GM10266 (cell line): Measurements from ENCODE around the gene ATXN7L1.
"Not testable (repeated sequence)": the region's sequence is repeated elsewhere in the genome, so short reads cannot be mapped to it uniquely, and the experiment has no call there.

ENCODE experiments used
- DNase-seq: peaks from one replicate; pipeline ENCODE4 v3.0.0; 2012; ENCODE audit errors: extremely low spot score
- TF ChIP-seq, protein P1 (sequence below): IDR thresholded peaks from 2 replicates; pipeline ENCODE4 v1.5.1; 2012; ENCODE audit warnings: mild to moderate bottlenecking, low read depth; ENCODE audit not compliant: control insufficient read depth, insufficient read depth; ENCODE audit errors: missing control alignments

ATXN7L1 gene

DNA sequence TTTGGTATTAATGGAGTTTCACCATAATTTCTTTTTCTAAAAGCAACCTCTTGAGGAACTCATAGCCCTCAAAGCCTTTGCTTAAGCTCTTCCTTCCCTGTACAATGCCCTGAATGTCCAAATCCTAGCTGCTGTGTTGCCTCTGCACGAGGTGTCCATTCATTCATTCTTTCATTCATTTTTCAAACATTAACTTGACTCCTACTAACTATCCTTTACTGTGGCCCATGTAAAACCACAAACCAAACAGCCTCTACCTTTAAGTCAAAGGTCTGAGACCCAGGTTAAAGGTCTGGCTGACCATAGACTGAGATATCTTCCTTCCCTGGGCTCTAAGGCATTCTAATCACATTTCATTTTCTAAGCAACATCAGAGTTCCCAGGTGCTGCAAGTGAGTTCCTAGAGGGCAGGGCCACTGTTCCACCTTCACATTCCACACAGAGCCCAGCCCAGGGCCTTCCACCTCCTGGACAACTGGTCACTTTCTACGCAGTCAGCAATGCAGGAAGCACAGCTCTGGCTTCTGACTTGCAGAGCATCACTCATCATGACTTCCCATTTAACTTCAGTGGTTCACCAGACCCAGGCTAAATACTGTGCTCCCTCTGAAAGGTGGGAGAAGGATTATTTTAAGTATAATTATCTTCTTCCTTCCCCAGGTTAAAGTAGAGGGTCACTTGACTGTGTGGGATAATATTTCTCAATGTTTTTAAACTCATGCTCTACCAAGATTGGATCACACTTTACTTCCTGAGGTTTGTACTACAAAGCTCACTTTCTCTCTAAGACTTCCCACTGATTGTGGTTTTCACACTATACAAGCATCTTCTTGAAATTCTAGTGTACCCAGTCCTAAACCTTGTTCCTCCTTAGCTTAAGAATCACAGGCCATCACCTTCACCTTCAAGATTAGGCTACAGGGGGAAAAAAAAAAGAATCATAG, 19.1 kb downstream of the ATXN7L1 start:
- TF ChIP-seq, protein P1, sequence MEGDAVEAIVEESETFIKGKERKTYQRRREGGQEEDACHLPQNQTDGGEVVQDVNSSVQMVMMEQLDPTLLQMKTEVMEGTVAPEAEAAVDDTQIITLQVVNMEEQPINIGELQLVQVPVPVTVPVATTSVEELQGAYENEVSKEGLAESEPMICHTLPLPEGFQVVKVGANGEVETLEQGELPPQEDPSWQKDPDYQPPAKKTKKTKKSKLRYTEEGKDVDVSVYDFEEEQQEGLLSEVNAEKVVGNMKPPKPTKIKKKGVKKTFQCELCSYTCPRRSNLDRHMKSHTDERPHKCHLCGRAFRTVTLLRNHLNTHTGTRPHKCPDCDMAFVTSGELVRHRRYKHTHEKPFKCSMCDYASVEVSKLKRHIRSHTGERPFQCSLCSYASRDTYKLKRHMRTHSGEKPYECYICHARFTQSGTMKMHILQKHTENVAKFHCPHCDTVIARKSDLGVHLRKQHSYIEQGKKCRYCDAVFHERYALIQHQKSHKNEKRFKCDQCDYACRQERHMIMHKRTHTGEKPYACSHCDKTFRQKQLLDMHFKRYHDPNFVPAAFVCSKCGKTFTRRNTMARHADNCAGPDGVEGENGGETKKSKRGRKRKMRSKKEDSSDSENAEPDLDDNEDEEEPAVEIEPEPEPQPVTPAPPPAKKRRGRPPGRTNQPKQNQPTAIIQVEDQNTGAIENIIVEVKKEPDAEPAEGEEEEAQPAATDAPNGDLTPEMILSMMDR, result no peak
- no peak for DNase-seq

DNA sequence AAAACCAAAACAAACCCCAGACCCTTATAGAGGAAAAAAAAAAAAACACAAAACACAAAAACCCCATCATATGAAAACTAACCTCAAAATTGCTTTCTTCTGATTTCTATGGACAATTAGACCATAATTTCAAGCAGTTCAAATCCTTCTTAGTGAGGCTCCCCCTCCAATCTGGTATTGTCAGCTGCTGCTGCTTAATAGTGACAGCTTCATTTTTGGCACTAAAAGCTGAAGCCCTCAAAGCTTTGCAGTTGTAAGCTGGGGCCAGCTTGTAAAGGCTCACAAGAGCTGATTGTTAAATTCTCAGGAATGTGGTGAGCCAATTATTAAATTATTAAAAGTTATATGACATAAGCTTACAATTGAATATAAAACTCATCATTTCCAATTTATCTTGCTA, 21.9 kb downstream of the ATXN7L1 start:
- TF ChIP-seq, protein P1, result no peak
- DNase-seq, result no peak

DNA sequence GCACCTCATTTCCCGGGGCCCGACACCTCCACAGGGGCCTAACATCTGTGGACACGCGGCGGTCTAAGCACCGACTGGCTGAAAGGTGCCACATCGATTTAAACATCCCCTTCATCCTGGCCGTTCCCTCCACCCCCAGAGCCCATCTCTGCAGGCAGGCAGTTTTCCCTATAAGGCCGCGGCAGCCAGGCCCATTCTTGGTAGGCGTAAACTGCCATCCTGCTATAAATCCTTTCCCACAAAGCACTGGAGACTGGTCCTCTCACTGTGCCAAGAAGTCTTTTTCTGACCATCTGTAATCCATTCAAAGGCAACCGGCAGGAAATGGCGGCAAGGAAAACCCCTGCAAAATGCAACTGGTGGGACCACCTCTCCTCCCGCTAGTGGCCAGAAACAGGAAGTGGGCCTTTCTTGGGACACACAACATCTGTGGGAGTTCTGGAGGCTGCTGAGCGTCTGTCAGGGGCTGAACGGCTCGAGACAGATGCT, 22.4 kb downstream of the ATXN7L1 start:
- TF ChIP-seq, protein P1, result no peak

DNA sequence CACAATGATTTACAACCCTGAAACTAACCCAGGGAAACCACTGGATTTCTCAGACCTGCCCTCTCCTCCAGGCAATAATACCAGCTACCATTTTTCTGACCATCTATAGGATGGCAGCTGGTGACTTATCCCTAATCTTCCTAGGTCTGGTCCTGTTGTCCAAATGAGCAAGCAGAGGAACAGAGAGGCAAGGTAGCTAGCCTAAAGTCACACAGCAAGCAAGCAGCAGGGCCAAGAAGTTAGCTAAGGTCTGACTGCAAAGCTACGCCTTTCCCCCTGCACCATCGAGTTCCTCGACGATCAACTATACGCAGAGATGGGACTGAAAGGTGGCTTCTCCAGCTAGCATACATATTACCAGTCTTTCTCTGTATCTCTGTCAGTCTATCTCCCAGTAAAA, 25.3 kb downstream of the ATXN7L1 start:
- TF ChIP-seq, protein P1, result no peak
- DNase-seq, result no peak

More for the DNA sequence above, 22.4 kb downstream of the ATXN7L1 start:
- no peak for DNase-seq

DNA sequence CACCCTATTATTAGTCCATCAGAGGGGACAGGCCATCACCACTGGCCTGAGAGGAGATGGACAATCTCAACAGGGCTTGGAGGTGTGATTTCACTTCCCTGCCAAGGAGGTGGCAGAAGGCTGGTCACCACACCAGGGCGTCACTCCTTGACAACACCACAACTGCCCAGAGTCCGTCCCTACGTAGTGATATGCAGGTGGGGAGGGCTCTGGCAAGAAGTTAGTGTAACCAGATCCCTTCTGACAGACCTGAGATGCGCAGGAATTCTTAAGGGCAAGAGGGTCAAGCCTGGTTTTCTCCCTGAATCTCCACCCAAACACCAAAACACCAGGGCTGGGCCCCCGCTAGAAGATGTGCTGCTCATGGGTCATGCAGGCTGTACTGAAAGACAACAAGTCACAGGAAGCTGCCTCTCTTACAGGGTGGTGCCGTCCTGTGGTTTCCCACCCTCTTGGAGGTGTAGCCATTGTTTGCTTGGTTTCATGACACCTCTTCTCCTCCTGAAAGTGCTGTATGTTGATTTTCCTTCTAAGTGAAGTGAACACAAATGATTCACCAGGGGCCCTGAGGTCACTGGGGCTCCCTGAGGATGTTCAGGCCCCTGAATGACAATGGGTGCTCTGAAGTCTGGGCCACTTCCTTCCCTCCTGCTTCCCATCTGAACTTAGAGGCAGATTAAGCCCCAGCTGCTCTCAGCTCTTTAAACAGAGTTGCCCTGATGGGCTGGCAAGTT, 27.1 kb downstream of the ATXN7L1 start:
- TF ChIP-seq, protein P1, result no peak
- DNase-seq, result no peak

DNA sequence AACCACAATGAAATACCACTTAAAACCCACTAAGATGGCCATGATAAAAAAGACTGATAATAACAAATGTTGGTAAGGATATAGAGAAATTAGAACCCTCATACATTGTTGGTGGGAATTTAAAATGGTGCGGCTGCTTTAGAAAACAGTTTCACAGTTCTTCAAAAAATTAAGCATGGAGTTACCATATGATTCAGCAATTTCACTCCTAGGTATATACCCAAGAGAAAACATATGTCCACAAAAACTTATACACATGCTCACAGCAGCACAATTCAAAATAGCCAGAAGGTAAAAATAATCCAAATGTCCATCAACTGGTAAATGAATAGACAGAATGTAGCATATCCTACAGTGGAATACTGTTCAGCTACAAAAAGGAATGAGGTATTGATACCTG, 30.0 kb downstream of the ATXN7L1 start:
- TF ChIP-seq, protein P1, result no peak
- DNase-seq, result no peak

DNA sequence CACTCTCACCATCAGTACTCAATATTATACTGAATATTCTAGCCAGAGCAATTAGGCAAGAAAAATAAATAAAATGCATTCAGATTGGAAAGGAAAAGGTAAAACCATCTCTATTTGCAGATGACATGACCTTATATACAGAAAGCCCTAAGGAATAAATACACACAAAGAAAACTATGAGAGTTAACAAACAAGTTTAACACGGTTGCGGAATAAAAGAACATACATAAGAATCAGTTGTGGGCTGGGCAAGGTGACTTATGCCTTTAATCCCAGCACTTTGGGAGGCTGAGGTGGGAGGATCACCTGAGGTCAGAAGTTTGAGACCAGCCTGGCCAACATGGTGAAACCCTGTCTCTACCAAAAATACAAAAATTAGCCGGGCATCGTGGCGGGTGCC, 31.7 kb downstream of the ATXN7L1 start:
- not testable (repeated sequence) for DNase-seq
